Effector memory CD8-positive, alpha-beta T cell (primary cell): Measurements from ENCODE around the gene HS6ST3.

Experiments
- ATAC-seq: fragments of 150-1000 bp; cut with Tn5 transposase; replicated peaks from 2 replicates; pipeline ENCODE4 v1.10.0; 2021; ENCODE audit warnings: mild to moderate bottlenecking, moderate library complexity
- DNase-seq, 3 experiments: peaks; one replicate each; pipeline ENCODE4 v3.0.0; 2021
- H3K27ac Mint-ChIP-seq, 2 donors: one replicate each; pipeline ENCODE4 v1.8.0; 2022; ENCODE audit warnings: mild to moderate bottlenecking in 2 of 2, mixed read lengths in 2 of 2, moderate library complexity in 2 of 2
- H3K27me3 Mint-ChIP-seq, 2 donors: one replicate each; pipeline ENCODE4 v1.8.0; 2022; ENCODE audit warnings: mixed read lengths in 2 of 2
- H3K36me3 Mint-ChIP-seq: one replicate; pipeline ENCODE4 v1.8.0; 2022; ENCODE audit warnings: mild to moderate bottlenecking, moderate library complexity, mixed read lengths; ENCODE audit not compliant: insufficient read depth
- H3K4me1 Mint-ChIP-seq, 2 donors: one replicate each; pipeline ENCODE4 v1.8.0; 2022; ENCODE audit warnings: low read depth in 2 of 2, mixed read lengths in 2 of 2
- H3K4me3 Mint-ChIP-seq, 2 donors: one replicate each; pipeline ENCODE4 v1.8.0; 2022; ENCODE audit warnings: mild to moderate bottlenecking in 2 of 2, mixed read lengths in 2 of 2, moderate library complexity in 2 of 2
- H3K9me3 Mint-ChIP-seq, 2 donors: one replicate each; pipeline ENCODE4 v1.8.0; 2022; ENCODE audit warnings: mixed read lengths in 2 of 2

The HS6ST3 gene

GRCh38 chr13:96193728-96194310 lies 103.9 kb downstream of the HS6ST3 start:
- DNase-seq, result no peak
- Mint-ChIP-seq H3K9me3 (peaks cover 6 to 14% of the 10 kb centered on the region in 2 donors), H3K4me1 (no peaks in the 10 kb centered on the region), H3K27ac (no peak overlapping the region), H3K27me3 (no peaks in the 10 kb centered on the region), H3K36me3 (no peaks in the 10 kb centered on the region), H3K4me3 (no peak overlapping the region)
- ATAC-seq, result no peak

GRCh38 chr13:96198038-96198437 lies 108.1 kb downstream of the HS6ST3 start:
- no peak overlapping the region for H3K4me3 Mint-ChIP-seq
- H3K27me3 Mint-ChIP-seq, result no peaks in the 10 kb centered on the region
- DNase-seq (no peak), ATAC-seq (no peak)
- no peaks in the 10 kb centered on the region for H3K36me3 Mint-ChIP-seq
- H3K4me1 Mint-ChIP-seq, result no peaks in the 10 kb centered on the region
- no peak overlapping the region for H3K27ac Mint-ChIP-seq
- peaks cover 11 to 16% of the 10 kb centered on the region in 2 donors for H3K9me3 Mint-ChIP-seq

- no peaks in the 10 kb centered on the region for H3K36me3 Mint-ChIP-seq
- peaks cover 11 to 16% of the 10 kb centered on the region in 2 donors for H3K9me3 Mint-ChIP-seq
- ATAC-seq (no peak), DNase-seq (no peak)
- no peak overlapping the region for H3K27ac Mint-ChIP-seq
- H3K4me3 Mint-ChIP-seq, result no peak overlapping the region
- H3K4me1 Mint-ChIP-seq, result no peaks in the 10 kb centered on the region
- H3K27me3 Mint-ChIP-seq, result no peaks in the 10 kb centered on the region
Observed at GRCh38 chr13:96199315-96199714, 109.4 kb downstream of the HS6ST3 start.

DNA sequence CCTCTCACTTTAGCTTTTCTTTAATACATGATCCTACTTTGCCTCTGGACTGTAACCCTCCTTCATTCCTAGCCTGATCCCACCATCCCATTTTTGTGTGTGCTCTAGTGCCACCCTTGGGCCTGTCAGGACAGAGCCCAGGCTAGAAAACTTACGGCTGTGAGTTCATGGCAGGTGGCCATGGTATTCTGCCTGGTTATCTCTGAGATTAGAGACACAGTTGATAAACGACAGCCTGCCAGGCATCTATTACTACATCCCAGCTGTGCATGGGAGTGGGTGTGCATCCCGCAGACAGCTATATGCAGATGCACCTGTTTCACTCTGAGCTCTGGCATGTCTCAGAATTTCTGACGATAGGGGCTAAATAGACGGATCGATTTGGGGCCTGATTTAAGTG lies 110.9 kb downstream of the HS6ST3 start:
- H3K9me3 Mint-ChIP-seq, result peaks cover 12 to 16% of the 10 kb centered on the region in 2 donors
- ATAC-seq, result no peak
- H3K4me3 Mint-ChIP-seq, result no peak overlapping the region
- DNase-seq, result no peak
- no peak overlapping the region for H3K27ac Mint-ChIP-seq
- H3K36me3 Mint-ChIP-seq, result no peaks in the 10 kb centered on the region
- no peaks in the 10 kb centered on the region for H3K27me3 Mint-ChIP-seq
- H3K4me1 Mint-ChIP-seq, result no peaks in the 10 kb centered on the region

DNA sequence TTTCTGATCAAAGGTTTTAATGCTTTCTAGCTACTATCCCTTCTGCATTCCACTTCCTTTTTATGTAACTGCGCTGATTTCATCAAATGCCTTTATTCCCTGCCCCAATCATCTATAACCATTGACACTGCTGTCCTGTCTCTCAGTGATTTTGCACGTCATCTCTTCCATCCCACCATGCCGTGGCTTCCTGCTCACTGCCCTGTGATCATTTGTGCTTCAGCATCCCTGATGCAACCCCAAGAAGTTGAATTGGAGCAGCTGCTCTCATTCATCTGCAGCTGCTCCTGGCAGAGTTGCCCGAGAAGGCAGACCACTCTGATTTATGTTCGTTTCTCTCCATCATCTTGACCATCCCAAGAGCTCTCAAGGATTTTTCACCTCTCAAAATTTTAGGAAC lies 112.4 kb downstream of the HS6ST3 start:
- no peak for ATAC-seq
- no peaks in the 10 kb centered on the region for H3K4me1 Mint-ChIP-seq
- no peak overlapping the region for H3K27ac Mint-ChIP-seq
- no peaks in the 10 kb centered on the region for H3K36me3 Mint-ChIP-seq
- H3K9me3 Mint-ChIP-seq, result peaks cover 10 to 16% of the 10 kb centered on the region in 2 donors
- DNase-seq, result no peak
- H3K27me3 Mint-ChIP-seq, result no peaks in the 10 kb centered on the region
- H3K4me3 Mint-ChIP-seq, result no peak overlapping the region

GRCh38 chr13:96203471-96203870 lies 113.6 kb downstream of the HS6ST3 start:
- Mint-ChIP-seq H3K9me3 (peaks cover 9 to 16% of the 10 kb centered on the region in 2 donors), H3K4me1 (no peaks in the 10 kb centered on the region), H3K4me3 (no peak overlapping the region), H3K27me3 (no peaks in the 10 kb centered on the region), H3K27ac (no peak overlapping the region), H3K36me3 (no peaks in the 10 kb centered on the region)
- DNase-seq (no peak), ATAC-seq (no peak)

DNA sequence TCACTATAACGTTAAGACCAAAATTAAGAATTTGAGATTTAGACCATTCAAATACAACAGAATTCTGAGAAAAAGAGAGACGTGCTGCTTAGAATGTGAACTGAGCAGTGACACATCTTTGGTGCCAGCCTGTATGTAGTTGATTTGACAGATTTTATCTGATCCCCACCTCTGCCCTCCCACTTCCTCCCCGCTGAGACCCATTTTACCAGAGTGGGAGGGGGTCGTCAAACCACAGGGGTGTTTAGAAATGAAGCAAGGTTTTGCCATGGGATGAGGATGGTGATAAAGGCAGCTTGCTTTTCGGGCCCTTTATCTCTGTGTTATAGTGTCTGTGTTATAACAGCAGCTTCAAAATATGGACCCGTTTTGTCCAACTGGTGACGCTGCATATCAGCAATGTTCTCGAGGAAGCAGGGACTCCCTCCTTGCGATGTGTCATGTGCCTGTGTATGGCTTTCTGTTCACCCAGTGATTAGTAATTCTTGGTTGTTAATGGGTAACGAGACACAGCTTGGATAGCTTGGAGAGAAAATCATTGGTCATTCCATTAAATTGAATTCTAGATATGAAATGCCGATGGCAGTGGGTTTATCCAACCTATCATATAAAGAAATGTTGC lies 125.0 kb downstream of the HS6ST3 start:
- no peak overlapping the region for H3K4me3 Mint-ChIP-seq
- no peak for DNase-seq
- no peaks in the 10 kb centered on the region for H3K27me3 Mint-ChIP-seq
- H3K4me1 Mint-ChIP-seq, result no peaks in the 10 kb centered on the region
- no peaks in the 10 kb centered on the region for H3K36me3 Mint-ChIP-seq
- no peak for ATAC-seq
- H3K9me3 Mint-ChIP-seq, result peaks cover 0 to 2% of the 10 kb centered on the region in 2 donors
- no peak overlapping the region for H3K27ac Mint-ChIP-seq

DNA sequence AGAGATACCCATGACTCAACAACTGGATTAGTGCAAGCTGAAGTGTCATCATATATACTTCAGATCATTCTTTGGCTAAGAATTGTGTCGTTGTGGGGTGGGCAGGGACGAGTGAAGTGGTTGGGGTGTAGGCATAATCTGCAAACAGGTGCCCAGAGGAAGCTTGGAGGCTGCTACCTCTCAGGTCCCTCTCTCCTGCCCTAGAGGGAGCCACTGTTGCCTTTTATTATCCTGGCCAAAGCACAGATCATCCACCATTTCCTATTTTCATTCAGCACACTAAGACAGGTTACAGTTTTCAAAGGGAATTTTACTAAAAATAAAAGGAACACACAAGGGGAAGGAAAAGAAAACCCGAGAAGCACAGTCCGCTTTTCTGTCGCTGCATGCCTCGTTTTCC lies 126.6 kb downstream of the HS6ST3 start:
- Mint-ChIP-seq H3K27ac (no peak overlapping the region), H3K36me3 (no peaks in the 10 kb centered on the region), H3K4me3 (no peak overlapping the region), H3K27me3 (no peaks in the 10 kb centered on the region), H3K4me1 (no peaks in the 10 kb centered on the region), H3K9me3 (peaks cover 0 to 2% of the 10 kb centered on the region in 2 donors)
- no peak for ATAC-seq
- DNase-seq, result no peak

DNA sequence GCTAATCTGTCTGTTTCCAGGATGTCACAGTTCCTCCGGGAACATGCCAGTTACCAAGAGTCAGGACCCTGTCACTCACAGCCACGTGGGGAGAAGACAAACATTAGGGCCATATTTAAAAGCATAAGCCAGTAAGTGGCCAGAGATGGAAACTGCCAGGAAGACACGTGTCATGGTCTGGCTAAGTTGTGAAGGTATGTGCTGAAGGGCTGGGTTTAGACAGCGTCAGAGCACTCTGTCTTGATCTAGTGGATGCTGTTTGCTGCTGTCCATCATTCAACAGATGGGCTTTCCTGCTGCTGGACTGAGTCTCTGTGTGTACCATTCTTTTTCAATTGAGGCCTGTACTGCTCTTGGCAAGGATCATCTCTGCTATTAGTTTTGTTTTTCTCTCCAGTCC lies 128.6 kb downstream of the HS6ST3 start:
- no peaks in the 10 kb centered on the region for H3K4me1 Mint-ChIP-seq
- no peak for ATAC-seq
- H3K27me3 Mint-ChIP-seq, result no peaks in the 10 kb centered on the region
- peaks cover 0 to 6% of the 10 kb centered on the region in 2 donors for H3K9me3 Mint-ChIP-seq
- no peaks in the 10 kb centered on the region for H3K36me3 Mint-ChIP-seq
- H3K27ac Mint-ChIP-seq, result no peak overlapping the region
- DNase-seq, result no peak
- H3K4me3 Mint-ChIP-seq, result no peak overlapping the region

GRCh38 chr13:96221471-96221870 lies 131.6 kb downstream of the HS6ST3 start:
- H3K36me3 Mint-ChIP-seq, result no peaks in the 10 kb centered on the region
- H3K4me1 Mint-ChIP-seq, result no peaks in the 10 kb centered on the region
- no peak overlapping the region for H3K27ac Mint-ChIP-seq
- DNase-seq, result no peak
- H3K4me3 Mint-ChIP-seq, result no peak overlapping the region
- H3K9me3 Mint-ChIP-seq, result peaks cover 0 to 8% of the 10 kb centered on the region in 2 donors
- no peaks in the 10 kb centered on the region for H3K27me3 Mint-ChIP-seq
- ATAC-seq, result no peak

DNA sequence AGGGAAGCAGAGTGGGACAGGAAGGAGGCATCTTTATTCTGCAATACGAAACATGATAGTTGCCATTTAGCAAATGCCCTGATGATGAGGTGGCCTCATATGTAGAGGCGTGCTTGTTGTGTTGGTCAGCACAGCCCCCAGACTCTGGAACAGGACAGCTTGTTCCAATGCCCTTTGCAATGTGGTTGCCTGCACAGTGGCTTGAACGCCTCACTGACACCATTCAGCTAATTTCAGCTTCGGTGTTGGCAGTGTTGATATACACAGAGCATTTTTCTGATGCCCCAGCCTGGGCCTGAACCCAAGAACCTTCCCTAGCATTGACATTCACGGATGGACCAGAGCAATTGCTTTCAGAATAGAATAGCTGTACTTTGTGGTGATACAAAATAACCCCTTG lies 133.3 kb downstream of the HS6ST3 start:
- DNase-seq (no peak), ATAC-seq (no peak)
- Mint-ChIP-seq H3K9me3 (peaks cover 0 to 8% of the 10 kb centered on the region in 2 donors), H3K27me3 (no peaks in the 10 kb centered on the region), H3K27ac (no peak overlapping the region), H3K4me1 (no peaks in the 10 kb centered on the region), H3K4me3 (no peak overlapping the region), H3K36me3 (no peaks in the 10 kb centered on the region)

- Mint-ChIP-seq H3K9me3 (no peaks in the 10 kb centered on the region), H3K36me3 (no peaks in the 10 kb centered on the region), H3K27ac (no peak overlapping the region), H3K4me1 (no peaks in the 10 kb centered on the region), H3K4me3 (no peak overlapping the region), H3K27me3 (no peaks in the 10 kb centered on the region)
- ATAC-seq (no peak), DNase-seq (no peak)
Observed at GRCh38 chr13:96229356-96229755, 139.4 kb downstream of the HS6ST3 start.

DNA sequence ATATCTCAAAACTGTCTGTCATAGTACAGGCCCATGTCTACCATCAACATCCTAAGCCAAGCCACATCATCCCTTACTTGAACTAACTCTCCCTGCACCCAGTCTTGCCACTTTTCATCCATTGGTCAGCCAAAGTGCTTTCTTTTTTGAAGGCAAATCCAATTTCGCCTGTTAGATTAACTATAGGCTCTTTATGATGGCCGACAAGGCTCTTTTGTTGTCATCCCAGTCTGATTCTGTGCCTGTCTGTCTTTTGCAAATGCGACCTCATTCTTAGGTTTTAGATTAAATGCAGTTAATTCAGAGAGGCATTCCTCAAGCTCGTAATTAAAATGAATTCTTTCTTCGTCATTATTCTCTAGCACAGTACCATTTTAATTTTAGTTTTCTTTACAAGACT lies 148.3 kb downstream of the HS6ST3 start:
- H3K36me3 Mint-ChIP-seq, result no peaks in the 10 kb centered on the region
- H3K9me3 Mint-ChIP-seq, result no peaks in the 10 kb centered on the region
- no peak overlapping the region for H3K4me3 Mint-ChIP-seq
- ATAC-seq (no peak), DNase-seq (no peak)
- no peak overlapping the region for H3K27ac Mint-ChIP-seq
- H3K4me1 Mint-ChIP-seq, result no peaks in the 10 kb centered on the region
- H3K27me3 Mint-ChIP-seq, result no peaks in the 10 kb centered on the region

DNA sequence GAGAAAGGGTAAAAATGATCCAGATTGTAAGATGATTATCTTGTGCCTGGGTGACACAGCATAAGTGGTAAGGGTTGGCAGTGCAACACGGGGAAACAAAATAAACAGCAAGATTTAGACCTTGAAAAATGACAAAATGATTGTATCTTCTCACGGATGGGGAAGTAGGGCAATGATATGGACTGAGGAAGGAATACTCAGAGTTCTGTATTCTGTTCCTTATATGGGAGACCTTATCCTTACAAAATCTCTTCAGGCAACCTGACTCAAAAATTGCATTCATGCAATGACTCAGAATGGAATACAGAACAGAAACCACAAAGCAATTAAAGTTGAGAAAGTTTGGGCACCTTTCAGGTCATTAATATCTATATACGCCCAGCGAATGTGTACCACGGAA lies 149.0 kb downstream of the HS6ST3 start:
- no peak overlapping the region for H3K27ac Mint-ChIP-seq
- no peaks in the 10 kb centered on the region for H3K27me3 Mint-ChIP-seq
- H3K36me3 Mint-ChIP-seq, result no peaks in the 10 kb centered on the region
- no peak overlapping the region for H3K4me3 Mint-ChIP-seq
- H3K9me3 Mint-ChIP-seq, result no peaks in the 10 kb centered on the region
- DNase-seq, result no peak
- ATAC-seq, result no peak
- no peaks in the 10 kb centered on the region for H3K4me1 Mint-ChIP-seq
